ENCODE data around the gene VPS37D. TPM values are rescaled to one million over a fixed set of nuclear protein-coding genes. Genes with fewer than 3 reads are reported as not detected.
"Not testable (repeated sequence)": the region's sequence is repeated elsewhere in the genome, so short reads cannot be mapped to it uniquely, and the experiment has no call there.

VPS37D gene
- total RNA-seq, 1 donor from 2014 or later = 1.3 TPM

DNA sequence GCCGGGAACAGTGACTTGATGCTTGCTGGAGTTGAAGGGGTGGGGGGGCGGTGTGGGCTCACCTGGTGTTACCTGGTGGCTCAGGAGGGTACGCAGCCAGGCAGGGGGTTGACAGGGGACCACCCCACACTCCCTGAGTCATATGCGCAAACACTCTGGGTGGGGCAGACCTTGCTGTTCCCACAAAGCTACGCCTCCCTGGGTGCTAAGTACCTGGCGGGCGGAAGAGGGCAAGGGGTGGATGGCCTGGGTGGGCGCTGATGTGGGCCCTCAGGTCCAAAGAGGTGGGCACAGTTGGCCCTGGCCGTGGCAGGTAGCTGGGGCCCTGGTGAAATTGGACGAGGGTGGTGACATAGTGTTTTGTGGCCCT lies 37.9 kb downstream of the VPS37D start:
- H3K27me3 ChIP-seq = no peaks in the 10 kb centered on the region
- TF ChIP-seq, protein P1, sequence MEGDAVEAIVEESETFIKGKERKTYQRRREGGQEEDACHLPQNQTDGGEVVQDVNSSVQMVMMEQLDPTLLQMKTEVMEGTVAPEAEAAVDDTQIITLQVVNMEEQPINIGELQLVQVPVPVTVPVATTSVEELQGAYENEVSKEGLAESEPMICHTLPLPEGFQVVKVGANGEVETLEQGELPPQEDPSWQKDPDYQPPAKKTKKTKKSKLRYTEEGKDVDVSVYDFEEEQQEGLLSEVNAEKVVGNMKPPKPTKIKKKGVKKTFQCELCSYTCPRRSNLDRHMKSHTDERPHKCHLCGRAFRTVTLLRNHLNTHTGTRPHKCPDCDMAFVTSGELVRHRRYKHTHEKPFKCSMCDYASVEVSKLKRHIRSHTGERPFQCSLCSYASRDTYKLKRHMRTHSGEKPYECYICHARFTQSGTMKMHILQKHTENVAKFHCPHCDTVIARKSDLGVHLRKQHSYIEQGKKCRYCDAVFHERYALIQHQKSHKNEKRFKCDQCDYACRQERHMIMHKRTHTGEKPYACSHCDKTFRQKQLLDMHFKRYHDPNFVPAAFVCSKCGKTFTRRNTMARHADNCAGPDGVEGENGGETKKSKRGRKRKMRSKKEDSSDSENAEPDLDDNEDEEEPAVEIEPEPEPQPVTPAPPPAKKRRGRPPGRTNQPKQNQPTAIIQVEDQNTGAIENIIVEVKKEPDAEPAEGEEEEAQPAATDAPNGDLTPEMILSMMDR (IDR thresholded peaks at IDR 0.05) = no peak
- no peak overlapping the region for H3K4me3 ChIP-seq
- peaks cover 0 to 16% of the 10 kb centered on the region in 2 donors for H3K4me1 ChIP-seq
- no peaks in the 10 kb centered on the region for H3K9me3 ChIP-seq
- DNase-seq (ENCODE audit: low spot score in 2 of 2) = no peak
- H3K36me3 ChIP-seq = peaks cover 4 to 20% of the 10 kb centered on the region in 2 donors
- intact Hi-C loops (cut with DNase I) = no loop called here
- H3K27ac ChIP-seq = peak overlapping the region; percentile 27 to 63

DNA sequence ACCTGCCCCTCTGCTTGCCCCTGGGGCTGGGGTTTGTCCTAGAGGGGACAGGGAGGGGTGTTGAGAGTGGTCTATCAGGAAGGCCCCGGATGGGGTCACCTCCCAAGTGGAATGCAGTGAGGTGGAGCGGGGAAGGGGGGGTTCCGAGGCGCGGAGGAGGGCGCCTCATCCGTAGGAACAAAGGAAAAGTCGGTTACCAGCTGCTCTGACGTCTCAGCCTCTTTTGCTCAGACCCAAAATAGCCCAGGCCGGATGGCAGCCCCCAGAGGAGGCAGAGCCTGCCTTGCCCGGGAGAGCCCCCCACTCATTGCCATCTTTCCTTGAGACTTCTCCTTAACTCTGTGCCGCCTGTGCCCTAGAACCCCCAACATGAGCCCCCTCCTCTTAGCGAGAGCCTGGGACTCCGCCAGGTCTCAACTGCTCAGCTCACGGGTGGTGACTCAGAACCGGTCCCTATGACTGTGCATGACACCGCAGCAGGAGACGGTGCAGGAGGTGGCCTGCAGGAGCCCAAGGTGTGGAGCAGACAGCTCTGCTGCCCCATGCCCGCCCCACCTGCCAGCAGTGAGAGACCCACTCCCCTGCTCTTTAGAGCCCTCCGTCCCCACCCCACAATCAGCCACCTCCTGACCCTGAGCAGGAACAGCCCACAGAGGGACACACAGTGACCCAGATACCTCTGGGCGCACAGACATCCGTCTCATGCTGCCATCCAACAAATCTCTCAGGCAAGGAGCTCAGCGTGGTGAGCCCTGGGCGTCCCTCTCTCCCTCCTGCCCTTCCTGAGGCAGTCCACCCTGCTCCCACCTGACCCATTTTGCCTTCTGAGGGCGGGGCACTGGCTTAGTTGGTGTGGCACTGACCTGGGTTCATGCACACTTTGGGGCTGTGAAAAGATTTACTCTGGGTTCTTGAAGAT lies 38.8 kb downstream of the VPS37D start:
- Histone ChIP-seq H3K27ac (peak overlapping the region; percentile 3 to 27), H3K27me3 (no peaks in the 10 kb centered on the region), H3K4me1 (peaks cover 0 to 16% of the 10 kb centered on the region in 2 donors), H3K4me3 (no peak overlapping the region), H3K36me3 (peaks cover 4 to 14% of the 10 kb centered on the region in 2 donors), H3K9me3 (no peaks in the 10 kb centered on the region)
- DNase-seq (ENCODE audit: low spot score in 2 of 2) = no peak
- intact Hi-C loops (cut with DNase I) = no loop called here
- TF ChIP-seq, protein P1 (IDR thresholded peaks at IDR 0.05) = no peak

DNA sequence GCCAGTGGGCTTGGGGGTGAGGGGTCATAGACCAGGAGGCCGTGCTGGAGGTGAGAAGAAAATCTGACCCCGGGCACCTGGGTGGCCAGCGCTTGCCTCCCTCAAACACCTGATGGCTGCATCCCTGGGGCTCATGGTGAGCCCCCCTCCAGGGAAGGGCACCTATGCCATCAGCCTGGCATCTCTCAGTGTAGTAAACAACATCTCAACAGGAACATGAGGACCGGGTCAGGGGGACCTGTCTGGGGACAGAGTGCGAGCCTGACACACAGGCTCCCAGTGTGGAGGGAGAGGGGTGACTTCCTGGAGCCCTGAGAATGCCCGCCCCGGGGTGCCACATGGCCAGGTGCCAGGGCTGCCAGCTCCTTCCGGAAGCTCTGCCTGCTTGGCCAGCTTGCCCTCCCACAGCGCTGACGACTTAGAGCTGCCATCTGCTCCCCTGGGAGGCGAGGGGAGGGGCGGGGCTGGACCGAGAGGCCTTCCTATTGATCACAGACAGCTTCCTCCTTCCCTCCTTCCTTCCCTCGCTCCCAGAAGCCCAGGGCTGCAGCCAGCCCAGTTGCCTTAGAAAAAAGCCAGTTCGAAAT lies 39.5 kb downstream of the VPS37D start:
- peaks cover 4 to 10% of the 10 kb centered on the region in 2 donors for H3K36me3 ChIP-seq
- no peaks in the 10 kb centered on the region for H3K9me3 ChIP-seq
- H3K4me1 ChIP-seq = peaks cover 0 to 16% of the 10 kb centered on the region in 2 donors
- H3K4me3 ChIP-seq = no peak overlapping the region
- intact Hi-C loops (cut with DNase I) = no loop called here
- H3K27ac ChIP-seq = peak overlapping the region in 1 of 2 donors; percentile 27
- no peaks in the 10 kb centered on the region for H3K27me3 ChIP-seq
- DNase-seq (ENCODE audit: low spot score in 2 of 2) = no peak
- TF ChIP-seq, protein P1 (IDR thresholded peaks at IDR 0.05) = no peak

DNA sequence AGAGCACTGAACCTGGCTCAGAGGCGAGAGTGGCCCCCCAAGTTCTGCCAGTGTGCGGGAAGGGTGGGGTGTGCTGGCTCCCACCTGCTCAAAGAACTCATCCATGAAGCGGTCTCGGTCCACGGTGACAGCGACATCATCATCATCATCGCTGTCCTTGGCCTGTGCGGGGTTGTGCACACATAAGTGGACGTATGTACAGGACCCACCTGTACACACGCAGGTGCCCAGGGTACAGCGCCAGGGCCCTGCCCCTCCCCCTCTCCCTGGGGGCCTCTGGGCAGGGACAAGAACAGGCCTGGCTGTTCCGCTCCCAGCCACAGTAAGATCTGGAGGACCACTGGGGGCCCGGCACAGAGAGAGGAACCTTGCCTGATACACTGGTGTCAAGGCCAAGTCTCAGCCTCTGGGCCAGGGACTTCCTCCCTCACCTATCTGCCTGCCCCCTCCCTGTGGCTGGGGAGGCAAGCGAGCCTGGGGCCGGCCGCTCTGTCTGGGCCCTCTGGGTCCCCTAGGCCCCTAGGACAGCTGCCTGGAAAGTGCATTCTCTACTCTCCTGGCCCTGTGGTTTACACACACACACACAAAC lies 41.4 kb downstream of the VPS37D start:
- Histone ChIP-seq H3K27me3 (no peaks in the 10 kb centered on the region), H3K36me3 (peaks cover 0 to 5% of the 10 kb centered on the region in 2 donors), H3K27ac (no peak overlapping the region), H3K4me3 (no peak overlapping the region), H3K4me1 (peaks cover 0 to 16% of the 10 kb centered on the region in 2 donors), H3K9me3 (no peaks in the 10 kb centered on the region)
- no peak for DNase-seq (ENCODE audit: low spot score in 2 of 2)
- TF ChIP-seq, protein P1 (IDR thresholded peaks at IDR 0.05) = no peak
- intact Hi-C loops (cut with DNase I) = no loop called here

DNA sequence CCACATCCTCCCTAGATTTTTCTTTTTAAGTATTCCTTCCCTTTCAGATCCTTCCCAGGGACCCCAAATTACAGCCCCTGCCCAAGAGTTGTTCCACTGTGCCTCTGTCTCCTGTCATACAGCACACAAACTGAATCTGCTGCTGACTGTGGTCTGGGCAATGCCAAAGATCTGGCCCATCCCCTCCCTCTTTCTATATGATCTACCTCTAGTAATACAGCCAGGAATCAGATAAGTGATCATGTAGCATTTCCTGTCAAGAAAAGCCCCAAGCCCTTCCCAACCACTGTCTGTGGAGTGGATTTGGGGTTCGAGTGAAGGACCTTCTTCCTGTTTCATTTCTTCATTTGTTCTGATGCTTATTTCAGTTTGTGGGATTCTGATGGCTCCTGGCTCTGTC lies 45.1 kb downstream of the VPS37D start:
- Histone ChIP-seq H3K27me3 (no peaks in the 10 kb centered on the region), H3K9me3 (no peaks in the 10 kb centered on the region), H3K36me3 (no peaks in the 10 kb centered on the region), H3K4me3 (no peak overlapping the region), H3K27ac (no peak overlapping the region), H3K4me1 (peaks cover 9 to 18% of the 10 kb centered on the region in 2 donors)
- intact Hi-C loops (cut with DNase I) = no loop called here
- TF ChIP-seq, protein P1 (IDR thresholded peaks at IDR 0.05) = no peak
- DNase-seq (ENCODE audit: low spot score in 2 of 2) = no peak

DNA sequence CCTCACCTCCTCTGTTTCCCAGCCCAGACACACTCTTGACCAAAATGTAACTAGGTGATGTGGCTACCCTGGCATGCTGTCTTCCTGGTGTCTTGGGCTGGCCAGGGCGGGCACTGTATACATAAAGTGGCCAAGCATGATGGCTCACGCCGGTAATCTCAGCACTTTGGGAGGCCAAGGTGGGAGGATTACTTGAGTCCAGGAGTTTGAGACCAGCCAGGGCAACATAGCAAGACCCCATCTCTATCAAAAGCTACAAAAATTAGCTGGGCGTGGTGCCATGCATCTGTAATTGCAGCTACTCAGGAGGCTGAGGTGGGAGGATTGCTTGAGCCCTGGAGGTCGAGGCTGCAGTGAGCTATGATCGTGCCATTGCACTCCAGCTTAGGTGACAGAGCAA lies 45.7 kb downstream of the VPS37D start:
- intact Hi-C loops (cut with DNase I); H3K27me3 ChIP-seq; H3K27ac ChIP-seq; H3K4me3 ChIP-seq; H3K9me3 ChIP-seq; DNase-seq (ENCODE audit: low spot score in 2 of 2); H3K36me3 ChIP-seq: not testable (repeated sequence)
- peaks cover 14 to 22% of the 10 kb centered on the region in 2 donors for H3K4me1 ChIP-seq
